Chondrocyte (in vitro differentiated cells): ENCODE measurements around the gene COPS3. TPM values are rescaled to one million over a fixed set of nuclear protein-coding genes. Genes with fewer than 3 reads are reported as not detected.

Experiments used
- DNase-seq: peaks from one replicate; pipeline ENCODE4 v3.0.0; 2021; ENCODE audit warnings: mixed read lengths, low spot score
- H3K27ac Mint-ChIP-seq: one replicate; pipeline ENCODE4 v1.8.0; 2021; ENCODE audit warnings: mild to moderate bottlenecking, moderate library complexity, mixed read lengths; ENCODE audit not compliant: unreplicated experiment
- H3K27me3 Mint-ChIP-seq: 2 replicates; pipeline ENCODE4 v1.8.0; 2021; ENCODE audit warnings: low read depth, mixed read lengths
- H3K36me3 Mint-ChIP-seq: 2 replicates; pipeline ENCODE4 v1.8.0; 2021; ENCODE audit warnings: low read depth, mixed read lengths
- H3K4me1 Mint-ChIP-seq: 2 replicates; pipeline ENCODE4 v1.8.0; 2021; ENCODE audit warnings: low read depth, mild to moderate bottlenecking, mixed read lengths
- H3K4me3 Mint-ChIP-seq: one replicate; pipeline ENCODE4 v1.8.0; 2021; ENCODE audit warnings: mild to moderate bottlenecking, moderate library complexity, mixed read lengths; ENCODE audit not compliant: unreplicated experiment
- H3K9me3 Mint-ChIP-seq: 2 replicates; pipeline ENCODE4 v1.8.0; 2021; ENCODE audit warnings: low read depth, mixed read lengths
- CTCF ChIP-seq: fragments of 200-600 bp; sonication (generic); IDR thresholded peaks from 2 replicates; pipeline ENCODE4 v1.5.0; 2021; ENCODE audit warnings: antibody characterized with exemption, mild to moderate bottlenecking, moderate library complexity
- total RNA-seq: library from RNA; stranded (reverse); gene quantifications from 3 replicates; pipeline ENCODE4 v1.2.1, GENCODE V29; 2021

COPS3 gene
- total RNA-seq, 1 donor from 2014 or later: 50.9 TPM

GRCh38 chr17:17298108-17298507, 17.1 kb upstream of the COPS3 start:
- Mint-ChIP-seq H3K27ac (no peak overlapping the region), H3K4me1 (peaks cover 23% of the 10 kb centered on the region), H3K4me3 (no peak overlapping the region), H3K36me3 (no peaks in the 10 kb centered on the region), H3K9me3 (peaks cover 1% of the 10 kb centered on the region), H3K27me3 (no peaks in the 10 kb centered on the region)
- TF ChIP-seq CTCF: no peak
- DNase-seq: no peak

DNA sequence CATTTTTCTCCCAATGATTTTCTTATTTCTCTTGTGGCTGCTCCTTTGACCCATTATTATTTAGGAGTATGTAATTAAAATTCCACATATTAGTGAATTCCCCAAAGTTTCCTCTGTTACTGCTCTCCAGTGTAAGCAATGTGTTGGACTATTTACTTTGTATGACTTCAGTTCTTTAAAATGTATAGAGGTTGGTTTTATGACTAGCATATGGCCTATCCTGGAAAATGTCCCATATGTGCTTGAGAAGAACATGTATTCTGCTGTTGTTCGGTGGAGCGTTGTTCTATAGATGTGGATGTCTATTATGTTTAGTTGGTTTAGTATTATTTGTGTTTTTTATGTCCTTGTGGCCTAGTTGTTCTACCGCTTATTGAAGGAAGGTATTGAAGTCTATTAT, 16.2 kb upstream of the COPS3 start:
- Mint-ChIP-seq H3K27ac (no peak overlapping the region), H3K4me3 (no peak overlapping the region), H3K36me3 (no peaks in the 10 kb centered on the region), H3K9me3 (peaks cover 2% of the 10 kb centered on the region), H3K4me1 (peaks cover 19% of the 10 kb centered on the region), H3K27me3 (no peaks in the 10 kb centered on the region)
- no peak for TF ChIP-seq CTCF
- no peak for DNase-seq

GRCh38 chr17:17295141-17295540, 14.1 kb upstream of the COPS3 start:
- Mint-ChIP-seq H3K9me3 (peaks cover 2% of the 10 kb centered on the region), H3K27ac (no peak overlapping the region), H3K27me3 (no peaks in the 10 kb centered on the region), H3K36me3 (no peaks in the 10 kb centered on the region), H3K4me3 (no peak overlapping the region), H3K4me1 (peaks cover 18% of the 10 kb centered on the region)
- no peak for DNase-seq
- TF ChIP-seq CTCF: no peak

- Mint-ChIP-seq H3K27me3 (no peaks in the 10 kb centered on the region), H3K4me3 (no peak overlapping the region), H3K9me3 (peaks cover 2% of the 10 kb centered on the region), H3K4me1 (no peaks in the 10 kb centered on the region), H3K27ac (no peak overlapping the region), H3K36me3 (no peaks in the 10 kb centered on the region)
- no peak for TF ChIP-seq CTCF
- DNase-seq: no peak
Measured at GRCh38 chr17:17289701-17290100, 8.7 kb upstream of the COPS3 start.

DNA sequence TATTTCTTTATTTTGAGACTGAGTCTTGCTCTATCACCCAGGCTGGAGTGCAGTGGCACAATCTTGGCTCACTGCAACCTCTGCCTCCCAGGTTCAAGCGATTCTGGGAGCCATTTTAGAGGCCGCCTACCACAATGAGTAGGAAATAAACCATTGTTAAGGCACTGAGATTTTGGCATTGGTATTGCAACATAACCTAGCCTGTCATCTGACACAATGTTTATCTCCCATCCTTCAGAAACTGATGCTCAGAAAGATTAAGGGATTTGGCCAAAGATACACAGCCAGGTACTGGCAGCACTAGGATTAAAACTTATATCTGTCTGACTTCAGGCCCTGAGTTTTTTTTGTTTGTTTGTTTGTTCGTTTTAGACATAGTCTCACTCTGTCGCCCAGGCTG, 8.0 kb upstream of the COPS3 start:
- Mint-ChIP-seq H3K27ac (no peak overlapping the region), H3K36me3 (no peaks in the 10 kb centered on the region), H3K27me3 (no peaks in the 10 kb centered on the region), H3K4me3 (no peak overlapping the region), H3K9me3 (peaks cover 2% of the 10 kb centered on the region), H3K4me1 (no peaks in the 10 kb centered on the region)
- no peak for TF ChIP-seq CTCF
- no peak for DNase-seq
